Measurements from ENCODE around the gene OTOR. TPM values are rescaled to one million over a fixed set of nuclear protein-coding genes. Genes with fewer than 3 reads are reported as not detected.

OTOR gene
- total RNA-seq, 1 experiment from 2014 or later: not detected

DNA sequence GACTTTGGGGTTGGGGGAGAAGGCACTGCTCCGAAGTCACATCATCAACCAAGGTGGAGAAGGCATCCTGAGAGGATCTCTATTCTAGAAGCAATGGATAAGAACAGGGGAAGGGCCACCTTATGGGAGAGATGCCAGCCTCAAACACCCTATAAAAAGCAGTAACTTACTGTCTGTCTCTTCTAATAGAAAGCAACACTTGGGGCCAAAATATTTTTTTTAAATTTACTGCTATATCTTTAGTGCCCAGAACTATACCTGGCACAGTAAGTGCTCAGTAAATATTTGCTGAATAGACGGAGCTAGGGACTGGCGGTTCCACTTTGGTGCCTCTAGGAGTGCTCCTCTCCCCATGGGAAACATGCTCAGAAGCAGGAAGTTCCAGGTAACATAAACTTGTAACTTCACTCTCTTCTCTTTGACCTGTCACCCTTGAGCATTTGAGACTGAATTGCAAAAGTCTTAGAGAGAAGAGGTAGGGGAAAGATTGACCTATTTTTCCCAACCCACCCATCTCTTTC is 807 bp upstream of the OTOR start:
- DNase-seq (ENCODE audit: low read depth): no peak

DNA sequence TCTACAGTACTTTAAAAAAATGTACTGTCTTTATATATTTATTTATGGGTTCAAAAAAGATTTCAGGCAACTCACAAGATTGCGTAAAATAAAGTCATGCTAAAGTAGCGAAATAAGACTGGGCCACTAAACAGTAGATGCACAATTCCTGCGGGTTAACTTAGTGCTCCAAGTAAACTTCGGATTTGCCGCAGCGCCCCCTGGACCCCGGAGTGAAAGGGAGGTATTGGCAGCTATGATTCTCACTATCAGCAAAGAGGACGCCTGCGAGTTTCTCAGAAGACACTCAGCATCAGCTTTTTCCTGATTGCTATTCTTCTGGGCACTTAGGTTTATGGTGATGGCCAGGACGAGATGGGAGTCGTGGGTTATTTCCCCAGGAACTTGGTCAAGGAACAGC is 1.4 kb downstream of the OTOR start:
- no peak for DNase-seq (ENCODE audit: low read depth)

DNA sequence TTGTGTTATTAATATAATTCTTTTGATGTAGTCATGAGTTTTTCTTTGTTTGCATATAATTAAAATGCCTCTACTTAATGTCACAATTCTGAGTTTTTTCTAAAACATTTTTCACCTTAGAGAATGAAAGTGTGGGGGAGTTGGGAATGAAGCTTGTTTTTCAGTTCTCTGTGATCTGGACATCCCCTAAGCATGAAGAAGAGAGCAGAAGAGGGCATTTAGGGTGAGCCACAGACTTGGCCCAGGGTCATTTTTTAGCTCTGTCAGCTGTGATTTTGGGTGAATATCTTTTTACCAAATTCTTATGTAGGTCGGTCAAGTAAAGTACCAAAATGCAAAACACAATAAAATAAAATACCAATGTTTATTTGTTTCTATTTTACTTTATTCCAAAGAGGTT is 3.9 kb downstream of the OTOR start:
- no peak for DNase-seq (ENCODE audit: low read depth)

DNA sequence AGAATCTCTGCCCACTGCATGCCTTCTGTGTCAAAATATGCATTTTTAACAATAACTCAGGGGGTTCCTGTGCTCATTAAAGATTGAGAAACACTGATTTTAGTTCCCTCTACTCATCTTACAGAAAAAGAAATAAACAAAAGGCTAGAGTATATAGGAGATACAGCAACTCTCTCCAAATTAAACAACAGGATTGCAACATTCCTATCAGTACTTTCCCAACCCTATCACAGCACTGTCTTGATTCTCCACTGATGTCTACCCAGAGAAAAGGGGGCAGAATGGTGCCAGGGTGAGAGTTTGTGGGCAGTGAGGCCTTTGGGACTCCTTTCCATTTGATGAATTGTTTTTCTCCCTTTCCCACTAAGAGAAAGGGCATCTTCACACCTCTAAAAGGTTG is 4.7 kb downstream of the OTOR start:
- no peak for DNase-seq (ENCODE audit: low read depth)

DNA sequence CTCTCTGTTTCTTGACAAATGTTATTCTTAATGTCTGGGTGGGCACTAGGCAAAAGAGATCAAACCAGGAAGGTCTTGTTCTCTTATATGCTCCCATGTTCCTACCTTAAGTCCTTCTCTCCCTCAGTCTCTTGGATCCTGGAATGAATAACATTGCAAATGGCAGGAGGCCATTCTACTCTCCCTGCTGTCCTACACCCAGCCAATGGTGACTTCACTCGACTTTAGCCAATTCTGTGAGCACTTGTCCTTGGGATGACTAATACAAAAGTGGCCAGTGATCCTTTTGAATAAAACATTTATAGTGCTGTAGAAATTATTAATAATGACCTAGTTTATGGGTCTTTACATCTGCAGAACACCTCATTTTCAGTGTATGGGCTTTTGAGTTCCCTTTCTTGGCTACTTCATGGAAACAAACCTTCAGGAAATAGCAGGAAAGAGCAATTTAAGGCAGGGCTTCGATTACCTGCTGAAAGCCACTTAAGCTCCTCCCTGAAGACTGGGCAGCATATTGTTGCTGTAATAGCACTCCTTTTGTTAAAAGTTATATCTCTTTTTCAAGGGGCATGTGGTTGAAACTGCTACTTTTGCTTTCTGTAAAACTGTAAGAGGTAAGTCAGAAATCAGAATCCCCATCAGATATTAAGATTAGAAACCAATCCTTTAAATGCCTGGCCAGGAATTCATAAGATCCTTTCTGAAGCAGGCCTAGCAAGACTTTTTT is 10.5 kb downstream of the OTOR start:
- DNase-seq (ENCODE audit: low read depth): no peak

DNA sequence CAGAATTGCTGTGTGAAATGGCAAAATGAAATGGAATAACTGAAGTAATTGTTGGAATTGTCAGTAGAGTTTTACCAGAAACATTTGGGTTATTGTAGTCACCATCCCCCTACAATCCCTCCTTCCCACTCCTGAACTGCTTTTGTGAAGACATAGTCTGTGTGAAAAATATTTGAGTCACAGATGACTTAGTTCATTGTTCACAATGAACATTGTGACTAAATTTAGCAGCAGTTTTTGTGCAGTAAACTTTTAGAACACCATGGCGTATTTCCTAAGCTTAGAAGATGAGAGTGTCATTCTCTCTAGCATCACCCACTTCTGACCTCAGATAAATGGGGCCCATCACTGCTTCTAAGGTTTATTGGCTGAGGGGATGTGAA is 11.0 kb downstream of the OTOR start:
- DNase-seq (ENCODE audit: low read depth): no peak

DNA sequence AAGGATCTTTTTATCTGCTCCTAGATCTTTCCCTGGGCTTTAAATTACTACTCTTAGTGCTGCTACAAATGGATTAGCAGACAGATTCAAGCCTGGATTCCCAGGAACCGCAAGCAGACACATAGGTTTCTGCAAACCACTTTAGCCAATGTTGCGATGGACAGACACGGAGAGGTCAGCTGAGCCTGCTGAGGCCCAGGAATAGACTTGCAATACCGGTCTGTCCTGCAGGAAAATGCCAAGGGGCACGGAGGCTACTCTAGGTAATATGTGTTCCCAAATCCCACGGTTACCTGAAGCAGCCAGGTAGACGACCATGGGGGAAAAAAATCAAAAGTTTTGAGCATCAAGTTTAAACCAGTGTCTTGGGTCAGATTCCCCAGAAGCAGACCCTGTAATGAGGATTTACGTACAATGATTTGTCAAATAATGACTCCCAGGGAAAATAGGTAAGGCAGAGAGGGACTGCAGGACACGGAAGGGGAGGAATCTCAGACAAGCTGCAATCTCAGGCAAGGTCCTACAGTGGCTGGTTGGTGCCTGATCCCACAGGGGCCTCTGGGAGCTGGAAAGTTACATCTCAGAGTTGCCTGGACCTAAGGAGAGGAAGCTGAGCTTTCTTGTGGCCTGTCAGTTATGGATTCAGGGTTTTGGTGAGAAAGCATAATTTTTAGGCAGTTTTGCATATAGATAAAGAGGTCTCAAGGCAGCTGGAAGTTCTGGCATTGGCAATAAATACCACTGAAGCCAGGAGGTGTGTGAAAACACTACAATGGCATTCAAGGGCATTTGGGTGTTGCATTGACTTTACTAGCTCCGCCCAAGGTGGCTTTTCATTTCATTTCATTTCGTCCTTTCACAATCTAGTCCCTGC is 12.5 kb downstream of the OTOR start:
- DNase-seq (ENCODE audit: low read depth): no peak

DNA sequence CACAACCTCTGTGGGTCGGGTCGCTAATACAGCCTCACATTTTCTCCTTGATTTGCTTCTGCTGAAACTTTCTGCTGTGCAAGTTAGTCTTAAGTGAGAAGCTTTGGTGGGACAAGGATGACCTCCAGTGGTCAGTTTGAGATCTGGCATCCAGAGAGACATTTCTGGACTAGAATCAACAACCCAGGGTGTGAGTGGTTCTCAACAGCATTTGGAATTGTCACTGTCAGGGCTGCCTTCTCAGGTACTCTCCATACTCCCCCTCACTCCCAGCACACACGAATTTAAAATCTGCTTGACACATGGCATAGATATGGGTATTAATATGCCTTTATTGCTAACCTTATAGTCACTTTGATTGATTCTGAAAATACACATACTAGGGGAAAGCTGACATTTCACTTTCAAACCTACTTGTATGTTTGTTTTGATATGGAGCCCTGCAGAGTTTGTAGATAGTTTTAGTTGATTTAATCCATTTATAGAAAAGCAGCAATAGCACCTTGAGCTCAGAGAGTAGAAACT is 13.2 kb downstream of the OTOR start:
- DNase-seq (ENCODE audit: low read depth): peak; percentile 51

DNA sequence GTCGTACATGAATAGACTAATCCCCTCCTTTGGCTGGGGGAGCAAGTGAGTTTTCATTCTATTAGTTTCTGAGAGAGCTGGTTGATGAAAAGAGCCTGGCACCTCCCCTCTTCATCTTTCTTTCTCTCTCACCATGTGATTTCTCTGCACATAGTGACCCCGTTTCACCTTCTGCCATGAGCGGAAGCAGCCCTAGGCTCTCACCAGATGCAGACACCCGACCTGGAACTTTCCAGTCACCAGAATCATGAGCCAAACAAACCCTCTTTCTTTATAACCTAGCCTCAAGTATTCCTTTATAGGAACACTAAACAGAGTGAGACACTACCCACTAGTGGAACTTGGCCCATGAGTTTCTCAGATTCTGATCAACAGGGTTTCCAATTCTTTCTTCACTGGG is 16.4 kb downstream of the OTOR start:
- DNase-seq (ENCODE audit: low read depth): no peak

DNA sequence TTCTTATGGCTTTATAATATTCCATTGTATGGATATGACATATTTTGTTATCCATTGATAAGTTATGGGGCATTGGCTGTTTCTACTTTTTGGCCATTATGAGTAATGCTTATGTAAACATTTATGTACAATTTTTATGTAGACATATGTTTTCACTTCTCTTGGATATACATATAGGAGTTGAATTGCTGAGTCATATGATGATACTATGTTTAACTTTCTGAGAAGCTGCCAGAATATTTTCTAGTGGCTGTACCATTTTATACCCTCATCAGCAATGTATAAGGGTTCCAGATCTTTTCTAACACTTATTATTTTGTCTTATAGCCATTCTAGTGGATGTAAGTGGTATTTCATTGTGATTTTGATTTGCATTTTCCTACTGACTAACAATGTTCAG is 23.1 kb downstream of the OTOR start:
- DNase-seq (ENCODE audit: low read depth): no peak

DNA sequence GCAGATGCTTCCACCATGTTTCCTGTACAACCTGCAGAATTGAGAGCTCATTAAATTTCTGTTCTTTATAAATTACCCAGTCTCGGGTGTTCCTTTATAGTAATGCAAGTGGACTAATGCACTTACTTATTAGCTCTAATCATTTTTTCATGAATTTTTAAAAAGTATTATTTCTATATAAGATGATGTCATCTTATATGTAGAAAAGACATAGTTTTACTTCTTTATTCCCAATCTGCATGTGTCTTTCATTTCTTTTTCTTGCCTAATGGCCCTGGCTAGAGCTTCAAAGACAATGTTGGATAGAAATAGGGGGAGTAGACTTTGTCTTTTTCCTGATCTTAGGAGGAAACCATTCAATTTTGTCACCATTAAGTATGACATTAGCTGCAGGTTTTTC is 27.8 kb downstream of the OTOR start:
- DNase-seq (ENCODE audit: low read depth): no peak

DNA sequence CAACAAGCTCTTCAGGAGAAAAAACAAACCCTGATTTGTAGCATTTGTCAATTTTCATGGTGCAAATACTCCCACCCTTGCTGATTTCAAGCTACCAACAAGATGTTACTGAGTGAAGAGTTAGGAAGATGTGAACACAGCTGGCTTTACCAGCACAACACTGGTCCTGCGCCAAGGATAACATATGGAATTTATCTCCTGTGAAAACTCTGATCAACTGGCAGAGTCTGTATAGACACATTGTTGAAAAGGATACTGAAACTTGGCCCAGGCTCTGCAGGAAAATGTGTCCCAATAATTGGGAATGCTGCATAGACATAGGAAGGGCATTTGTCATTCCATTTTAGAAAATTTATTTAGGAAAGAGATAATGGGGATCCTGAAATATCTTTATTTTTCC is 29.0 kb downstream of the OTOR start:
- no peak for DNase-seq (ENCODE audit: low read depth)

DNA sequence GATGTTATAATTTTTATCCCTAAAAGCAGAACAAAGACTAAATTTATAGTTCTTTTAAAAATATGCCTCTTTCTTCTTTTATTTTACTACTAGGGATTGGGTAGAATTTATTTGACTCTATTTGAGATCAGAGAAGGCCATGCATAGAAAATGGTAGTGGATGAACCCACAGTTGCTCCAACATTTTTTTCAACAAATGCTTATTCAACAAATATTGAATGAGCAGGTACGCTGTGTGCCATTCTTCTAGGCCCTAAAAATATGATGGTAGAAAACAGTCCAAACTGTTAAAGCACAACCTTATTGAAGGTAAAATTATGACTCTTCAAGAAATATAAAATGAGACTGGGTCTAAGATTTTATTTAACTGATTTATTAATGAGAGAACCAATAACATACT is 30.0 kb downstream of the OTOR start:
- DNase-seq (ENCODE audit: low read depth): no peak

DNA sequence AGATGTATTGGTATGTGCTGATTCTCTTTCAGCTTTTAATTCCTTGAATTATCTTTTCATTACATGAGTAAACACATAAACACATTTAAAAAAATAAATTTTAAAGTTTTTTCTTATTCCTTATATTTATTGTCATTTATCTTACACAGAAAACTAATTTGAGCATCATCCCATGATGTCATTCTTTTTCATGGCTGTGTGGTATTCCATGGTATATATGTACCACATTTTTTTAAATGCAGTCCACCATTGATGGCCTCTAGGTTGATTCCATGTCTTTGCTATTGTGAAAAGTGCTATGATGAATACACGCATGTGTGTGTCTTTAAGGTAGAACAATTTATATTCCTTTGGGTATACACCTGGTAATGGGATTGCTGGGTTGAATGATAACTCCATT is 33.3 kb downstream of the OTOR start:
- DNase-seq (ENCODE audit: low read depth): no peak

DNA sequence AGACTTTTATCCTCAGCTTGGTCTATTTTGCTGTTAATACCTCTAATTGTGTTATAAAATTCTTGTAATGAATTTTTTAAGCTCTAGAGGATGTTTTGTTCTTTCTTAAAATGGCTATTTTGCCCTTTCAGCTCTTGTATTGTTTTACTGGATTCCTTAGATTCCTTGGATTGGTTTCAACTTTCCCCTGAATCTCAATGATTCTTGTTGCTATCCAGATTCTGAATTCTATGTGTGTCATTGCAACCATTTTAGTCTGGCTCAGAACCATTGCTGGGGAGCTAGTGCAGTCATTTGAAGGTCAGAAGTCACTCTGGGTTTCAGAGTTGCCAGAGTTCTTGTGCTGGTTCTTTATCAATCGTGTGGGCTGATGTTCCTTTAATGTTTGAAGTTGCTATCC is 37.1 kb downstream of the OTOR start:
- DNase-seq (ENCODE audit: low read depth): no peak

Other genes starting within 250 kb of the OTOR start
- gene KIF16B, start 174.9 kb upstream of the OTOR start, total RNA-seq (2014; rRNA removed; shearing (Covaris generic)): 1.2 and 1.9 TPM in 2 replicates
- 144 and 149 TPM in 2 replicates for gene SNRPB2, start 18.3 kb upstream of the OTOR start, total RNA-seq (2014; rRNA removed; shearing (Covaris generic))

All from HT1080 (cell line).